DND-41 (cell line): ENCODE results near the gene STX16.

Experiments used
- ATAC-seq: fragments of 200-7000 bp; cut with Tn5 transposase; 3 replicates; pipeline ENCODE4 v1.9.1; 2021; ENCODE audit warnings: low read depth; ENCODE audit not compliant: insufficient read depth
- DNase-seq: peaks from one replicate; pipeline ENCODE4 v3.0.0-alpha.2; 2020
- H2AFZ ChIP-seq: 2 replicates; pipeline ENCODE4 v1.6.0; 2012; ENCODE audit warnings: low read depth, low read length
- H3K27ac ChIP-seq: 2 replicates; pipeline ENCODE4 v1.5.1; 2012; ENCODE audit warnings: low read length, inconsistent platforms
- H3K27me3 ChIP-seq: fragments of 200-600 bp; sonication (generic); 2 replicates; pipeline ENCODE4 v1.6.0; 2012; ENCODE audit warnings: low read length, mild to moderate bottlenecking, inconsistent platforms; ENCODE audit not compliant: insufficient read depth, poor library complexity
- H3K36me3 ChIP-seq: 2 replicates; pipeline ENCODE4 v1.5.1; 2012; ENCODE audit warnings: low read length, inconsistent platforms; ENCODE audit not compliant: insufficient read depth
- H3K4me1 ChIP-seq: 2 replicates; pipeline ENCODE4 v1.5.1; 2012; ENCODE audit warnings: mild to moderate bottlenecking, low read length; ENCODE audit not compliant: insufficient read depth
- H3K4me2 ChIP-seq: 2 replicates; pipeline ENCODE4 v1.6.0; 2012; ENCODE audit warnings: mild to moderate bottlenecking, moderate library complexity, low read length, inconsistent platforms; ENCODE audit not compliant: insufficient read depth
- H3K4me3 ChIP-seq, 2 experiments: fragments of 200-600 bp in 1 of 2; shearing (Covaris generic) in 1 of 2; 2 replicates each; pipeline ENCODE4 v1.5.1; 2012 to 2016; ENCODE audit warnings: inconsistent platforms in 2 of 2, low read length in 2 of 2, mild to moderate bottlenecking in 2 of 2, low read depth in 1 of 2, moderate library complexity in 1 of 2
- H3K79me2 ChIP-seq: 2 replicates; pipeline ENCODE4 v1.6.0; 2012; ENCODE audit warnings: low read length, inconsistent platforms; ENCODE audit not compliant: insufficient read depth
- H3K9ac ChIP-seq: 2 replicates; pipeline ENCODE4 v1.6.0; 2012; ENCODE audit warnings: low read depth, mild to moderate bottlenecking, inconsistent platforms, low read length, moderate library complexity
- H3K9me3 ChIP-seq: 2 replicates; pipeline ENCODE4 v1.5.1; 2012; ENCODE audit warnings: low read length, moderate library complexity, mild to moderate bottlenecking, inconsistent platforms; ENCODE audit not compliant: insufficient read depth, severe bottlenecking
- H4K20me1 ChIP-seq: 2 replicates; pipeline ENCODE4 v1.6.0; 2012; ENCODE audit warnings: low read length; ENCODE audit not compliant: insufficient read depth
- CTCF ChIP-seq: IDR thresholded peaks from 2 replicates; pipeline ENCODE4 v1.5.1; 2012; ENCODE audit warnings: borderline replicate concordance, low read length, moderate library complexity, mild to moderate bottlenecking; ENCODE audit not compliant: poor library complexity, severe bottlenecking; ENCODE audit errors: extremely low read depth
- EZH2 ChIP-seq: IDR thresholded peaks from 3 replicates; pipeline ENCODE4 v1.6.1; 2012; ENCODE audit warnings: borderline replicate concordance, low read depth, mild to moderate bottlenecking, moderate library complexity, low read length, inconsistent platforms; ENCODE audit not compliant: severe bottlenecking

Gene STX16

GRCh38 chr20:58702859-58703648, 52.0 kb downstream of the STX16 start:
- no peaks in the 10 kb centered on the region for H3K79me2 ChIP-seq
- H3K27me3 ChIP-seq = no peaks in the 10 kb centered on the region
- TF ChIP-seq EZH2 (no peak), CTCF (peak; percentile 70)
- H3K4me3 ChIP-seq = no peak overlapping the region
- no peak overlapping the region for H2AFZ ChIP-seq
- no peaks in the 10 kb centered on the region for H3K9me3 ChIP-seq
- H3K36me3 ChIP-seq = peaks cover 75% of the 10 kb centered on the region
- 0 out of 2 replicates have a peak overlapping the region, but pooled peaks have one; percentile 0 for H3K27ac ChIP-seq
- no peaks in the 10 kb centered on the region for H3K4me1 ChIP-seq
- no peak for ATAC-seq
- H3K9ac ChIP-seq = no peak overlapping the region
- 0 out of 2 replicates have a peak, but pooled peaks cover 2% of the 10 kb centered on the region for H4K20me1 ChIP-seq
- DNase-seq = no peak
- H3K4me2 ChIP-seq = no peak overlapping the region

DNA sequence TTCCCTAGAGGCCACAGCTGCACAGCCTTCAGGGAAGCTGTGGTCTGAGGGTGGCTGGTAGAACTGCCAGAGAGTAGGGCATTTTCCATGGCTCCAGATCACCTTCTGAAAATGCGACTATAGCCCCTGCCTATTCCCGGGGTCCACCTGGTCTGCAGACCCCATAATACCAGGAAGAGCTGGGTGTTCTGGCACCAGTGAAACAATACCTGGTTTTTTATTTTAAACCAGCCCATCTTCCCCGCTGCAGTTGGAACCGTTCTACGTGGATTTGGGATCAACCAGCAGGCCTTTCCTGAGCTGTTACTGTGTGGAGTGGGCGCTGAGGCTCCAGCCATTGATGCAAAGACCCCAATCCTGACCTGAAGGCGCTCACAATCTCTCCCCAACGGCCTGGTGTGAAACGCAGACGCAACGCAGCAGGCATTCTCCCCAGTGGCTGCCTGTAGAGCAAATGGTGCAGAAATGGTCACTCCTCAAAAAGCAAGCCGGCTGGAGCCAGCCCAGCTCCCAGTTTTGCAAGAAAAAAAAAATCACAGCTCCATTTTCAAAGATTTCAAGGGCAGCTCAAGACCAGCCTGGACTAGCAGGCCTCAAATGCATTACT, 52.8 kb downstream of the STX16 start:
- H4K20me1 ChIP-seq = 0 out of 2 replicates have a peak, but pooled peaks cover 2% of the 10 kb centered on the region
- no peak overlapping the region for H3K4me3 ChIP-seq
- H3K4me2 ChIP-seq = no peak overlapping the region
- H3K27ac ChIP-seq = no peak overlapping the region
- DNase-seq = no peak
- no peak overlapping the region for H3K9ac ChIP-seq
- no peak overlapping the region for H2AFZ ChIP-seq
- H3K79me2 ChIP-seq = no peaks in the 10 kb centered on the region
- ATAC-seq = no peak
- H3K36me3 ChIP-seq = peaks cover 67% of the 10 kb centered on the region
- H3K27me3 ChIP-seq = no peaks in the 10 kb centered on the region
- H3K4me1 ChIP-seq = no peaks in the 10 kb centered on the region
- TF ChIP-seq CTCF (no peak), EZH2 (no peak)
- H3K9me3 ChIP-seq = no peaks in the 10 kb centered on the region

GRCh38 chr20:58705208-58705926, 54.3 kb downstream of the STX16 start:
- TF ChIP-seq EZH2 = no peak
- no peak for TF ChIP-seq CTCF
- no peaks in the 10 kb centered on the region for H3K9me3 ChIP-seq
- peaks cover 59% of the 10 kb centered on the region for H3K36me3 ChIP-seq
- no peak overlapping the region for H3K4me2 ChIP-seq
- no peaks in the 10 kb centered on the region for H3K79me2 ChIP-seq
- no peaks in the 10 kb centered on the region for H3K4me1 ChIP-seq
- ATAC-seq (no peak), DNase-seq (no peak)
- no peak overlapping the region for H3K9ac ChIP-seq
- H3K27me3 ChIP-seq = no peaks in the 10 kb centered on the region
- 0 out of 2 replicates have a peak, but pooled peaks cover 2% of the 10 kb centered on the region for H4K20me1 ChIP-seq
- H2AFZ ChIP-seq = no peak overlapping the region
- H3K4me3 ChIP-seq = no peak overlapping the region
- H3K27ac ChIP-seq = no peak overlapping the region
